ENCODE results near the gene HOXC6. TPM values are rescaled to one million over a fixed set of nuclear protein-coding genes. Genes with fewer than 3 reads are reported as not detected.

Gene HOXC6
- total and polyA plus RNA-seq, 9 of the 15 experiments (the other 6 are each of a cell fraction or from before 2014, with no cell fraction given), result 0.06 to 4.0 (median 1.4) TPM

DNA sequence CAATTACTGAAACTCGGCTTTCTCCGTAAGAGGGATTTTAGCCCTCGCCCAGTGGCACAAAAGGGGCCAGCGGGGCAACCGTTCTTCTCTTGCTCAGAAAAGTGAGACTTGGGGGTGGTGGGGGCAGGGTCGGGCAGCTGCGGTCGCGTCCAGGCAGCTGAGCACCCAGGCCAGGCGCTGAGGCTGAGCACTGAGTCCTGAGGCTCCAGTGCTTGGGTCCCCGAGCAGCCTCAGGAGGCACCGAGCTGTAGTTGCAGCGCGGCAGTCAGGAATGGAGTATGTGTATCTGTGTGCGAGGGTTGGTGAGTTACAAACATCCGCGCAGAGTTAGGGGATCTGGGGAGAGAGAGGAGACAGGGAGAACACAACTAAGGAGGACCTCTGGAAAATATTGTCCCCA is 4.1 kb upstream of the HOXC6 start:
- no peaks in the 10 kb centered on the region; the same call in 1 of the 3 replicates for H3K79me2 ChIP-seq (ENCODE audit: control insufficient read depth, insufficient read depth, low read length)
- in situ Hi-C loops (cut with MboI), result loop anchor here (10.0 kb wide), 1 partner anchor 171 kb away; no protein-coding TSS in a partner anchor
- no peak overlapping the region for H3K4me2 ChIP-seq (ENCODE audit: insufficient read depth, low read length)
- peaks cover 13 to 30% of the 10 kb centered on the region in 2 experiments for H3K4me1 ChIP-seq (replicated peaks in 1 of 2; ENCODE audit: control insufficient read depth in 2 of 2, insufficient read depth in 2 of 2, low read length in 2 of 2)
- TF ChIP-seq, protein P1, sequence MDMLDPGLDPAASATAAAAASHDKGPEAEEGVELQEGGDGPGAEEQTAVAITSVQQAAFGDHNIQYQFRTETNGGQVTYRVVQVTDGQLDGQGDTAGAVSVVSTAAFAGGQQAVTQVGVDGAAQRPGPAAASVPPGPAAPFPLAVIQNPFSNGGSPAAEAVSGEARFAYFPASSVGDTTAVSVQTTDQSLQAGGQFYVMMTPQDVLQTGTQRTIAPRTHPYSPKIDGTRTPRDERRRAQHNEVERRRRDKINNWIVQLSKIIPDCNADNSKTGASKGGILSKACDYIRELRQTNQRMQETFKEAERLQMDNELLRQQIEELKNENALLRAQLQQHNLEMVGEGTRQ (CRISPR knock-in tag; IDR thresholded peaks at IDR 0.05), result no peak
- TF ChIP-seq, protein P2, sequence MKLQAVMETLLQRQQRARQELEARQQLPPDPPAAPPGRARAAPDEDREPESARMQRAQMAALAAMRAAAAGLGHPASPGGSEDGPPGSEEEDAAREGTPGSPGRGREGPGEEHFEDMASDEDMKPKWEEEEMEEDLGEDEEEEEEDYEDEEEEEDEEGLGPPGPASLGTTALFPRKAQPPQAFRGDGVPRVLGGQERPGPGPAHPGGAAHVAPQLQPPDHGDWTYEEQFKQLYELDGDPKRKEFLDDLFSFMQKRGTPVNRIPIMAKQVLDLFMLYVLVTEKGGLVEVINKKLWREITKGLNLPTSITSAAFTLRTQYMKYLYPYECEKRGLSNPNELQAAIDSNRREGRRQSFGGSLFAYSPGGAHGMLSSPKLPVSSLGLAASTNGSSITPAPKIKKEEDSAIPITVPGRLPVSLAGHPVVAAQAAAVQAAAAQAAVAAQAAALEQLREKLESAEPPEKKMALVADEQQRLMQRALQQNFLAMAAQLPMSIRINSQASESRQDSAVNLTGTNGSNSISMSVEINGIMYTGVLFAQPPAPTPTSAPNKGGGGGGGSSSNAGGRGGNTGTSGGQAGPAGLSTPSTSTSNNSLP (IDR thresholded peaks at IDR 0.05; ENCODE audit: borderline replicate concordance, low read depth, low read length), result no peak
- TF ChIP-seq NFE2L1 (tag; IDR thresholded peaks at IDR 0.05; ENCODE audit: borderline replicate concordance, low read depth), result no peak
- no peak for TF ChIP-seq KLF6 (CRISPR knock-in tag; IDR thresholded peaks at IDR 0.05; ENCODE audit: borderline replicate concordance)
- DNase-seq (ENCODE audit: extremely low read depth in 1 of 4, low spot score in 3 of 4) (no peak), FAIRE-seq (no peak), ATAC-seq (peak; percentile 18; the same call in 1 of the 3 replicates)
- H3K9ac ChIP-seq (ENCODE audit: insufficient read depth in 1 of 2, low read depth in 2 of 2, low read length in 2 of 2), result no peak overlapping the region
- H3K9me3 ChIP-seq (replicated peaks; ENCODE audit: control insufficient read depth, insufficient read depth, low read depth, low read length), result no peaks in the 10 kb centered on the region
- no peak overlapping the region for H3K27ac ChIP-seq (ENCODE audit: extremely low read depth, low read depth, low read length)
- no peak overlapping the region for H3K4me3 ChIP-seq
- ChIA-PET CTCF (ENCODE audit: low intra/inter-chr PET ratio) (no interaction called here), POLR2A (interaction anchor here (0.6 to 1.0 kb wide), 6 partner anchors 12 to 825 kb away, joined by 3 to 5 read pairs (median 3); no protein-coding TSS in a partner anchor)
- no peak overlapping the region for H2AFZ ChIP-seq (ENCODE audit: low read depth, low read length)
- H3K36me3 ChIP-seq (ENCODE audit: control insufficient read depth, insufficient read depth, low read length), result no peaks in the 10 kb centered on the region
- H4K20me1 ChIP-seq (replicated peaks; ENCODE audit: control insufficient read depth, insufficient read depth, low read length), result no peaks in the 10 kb centered on the region
- H3K9me1 ChIP-seq (ENCODE audit: control insufficient read depth, insufficient read depth, low read length), result no peaks in the 10 kb centered on the region
- 68% methylated on average over 16 of the region's 17 CpGs for WGBS (ENCODE audit: insufficient coverage, low coverage, missing lambda C conversion rate)
- H3K27me3 ChIP-seq (ENCODE audit: control insufficient read depth in 2 of 2, insufficient read depth in 2 of 2, low read length in 2 of 2), result no peaks in the 10 kb centered on the region
- no TSS peak for BruUV-seq (replicated peaks)
- intact Hi-C loops (cut with micrococcal nuclease), result no loop called here
